ENCODE results near the gene SH2B2.

Gene SH2B2

DNA sequence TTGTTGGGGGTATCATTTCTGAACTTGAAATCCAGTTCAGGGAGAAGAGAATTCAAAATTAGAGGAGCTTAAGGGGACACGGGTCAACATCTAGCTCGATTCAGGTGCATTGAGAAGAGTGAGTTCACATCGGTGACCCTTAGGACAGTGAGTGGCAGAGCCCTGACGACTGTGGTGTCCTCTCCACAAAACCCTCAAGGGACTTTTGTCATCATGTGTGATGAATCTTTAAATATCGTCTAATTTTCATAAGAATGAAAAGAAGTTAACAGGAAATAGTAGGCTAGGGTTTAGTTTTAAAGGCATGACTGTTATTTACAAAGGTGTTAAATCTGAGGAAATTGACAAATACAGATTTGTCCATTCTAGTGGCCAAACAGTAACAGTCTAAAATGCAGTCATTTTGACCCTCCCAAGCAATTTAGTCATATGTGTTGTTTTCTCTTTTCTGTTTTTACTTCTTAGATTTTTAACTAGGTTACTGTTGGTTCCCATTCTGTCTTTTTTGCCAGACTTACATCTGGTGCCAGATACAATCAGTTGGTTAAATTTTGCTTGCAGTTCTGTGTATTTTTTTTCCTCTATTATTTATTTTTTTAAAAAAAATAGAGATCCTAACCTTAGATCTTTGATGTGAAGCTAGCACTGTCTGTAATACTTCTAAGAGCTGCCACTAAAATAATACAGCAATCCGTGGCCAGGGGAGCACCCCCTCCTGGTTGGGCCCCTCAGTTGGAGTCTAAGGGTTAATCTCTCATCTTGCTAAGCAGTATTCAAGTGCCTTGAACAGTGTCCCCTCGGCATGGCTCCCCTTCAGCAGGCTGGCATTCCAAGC, 34.9 kb upstream of the SH2B2 start:
- no peak for DNase-seq (ENCODE audit: extremely low read depth, low read depth)
- no peak overlapping the region for H3K4me3 ChIP-seq (replicated peaks; ENCODE audit: low read depth, low read length)
- TF ChIP-seq, protein P1, sequence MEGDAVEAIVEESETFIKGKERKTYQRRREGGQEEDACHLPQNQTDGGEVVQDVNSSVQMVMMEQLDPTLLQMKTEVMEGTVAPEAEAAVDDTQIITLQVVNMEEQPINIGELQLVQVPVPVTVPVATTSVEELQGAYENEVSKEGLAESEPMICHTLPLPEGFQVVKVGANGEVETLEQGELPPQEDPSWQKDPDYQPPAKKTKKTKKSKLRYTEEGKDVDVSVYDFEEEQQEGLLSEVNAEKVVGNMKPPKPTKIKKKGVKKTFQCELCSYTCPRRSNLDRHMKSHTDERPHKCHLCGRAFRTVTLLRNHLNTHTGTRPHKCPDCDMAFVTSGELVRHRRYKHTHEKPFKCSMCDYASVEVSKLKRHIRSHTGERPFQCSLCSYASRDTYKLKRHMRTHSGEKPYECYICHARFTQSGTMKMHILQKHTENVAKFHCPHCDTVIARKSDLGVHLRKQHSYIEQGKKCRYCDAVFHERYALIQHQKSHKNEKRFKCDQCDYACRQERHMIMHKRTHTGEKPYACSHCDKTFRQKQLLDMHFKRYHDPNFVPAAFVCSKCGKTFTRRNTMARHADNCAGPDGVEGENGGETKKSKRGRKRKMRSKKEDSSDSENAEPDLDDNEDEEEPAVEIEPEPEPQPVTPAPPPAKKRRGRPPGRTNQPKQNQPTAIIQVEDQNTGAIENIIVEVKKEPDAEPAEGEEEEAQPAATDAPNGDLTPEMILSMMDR (IDR thresholded peaks at IDR 0.05; ENCODE audit: low read depth, low read length, missing control alignments) = no peak

DNA sequence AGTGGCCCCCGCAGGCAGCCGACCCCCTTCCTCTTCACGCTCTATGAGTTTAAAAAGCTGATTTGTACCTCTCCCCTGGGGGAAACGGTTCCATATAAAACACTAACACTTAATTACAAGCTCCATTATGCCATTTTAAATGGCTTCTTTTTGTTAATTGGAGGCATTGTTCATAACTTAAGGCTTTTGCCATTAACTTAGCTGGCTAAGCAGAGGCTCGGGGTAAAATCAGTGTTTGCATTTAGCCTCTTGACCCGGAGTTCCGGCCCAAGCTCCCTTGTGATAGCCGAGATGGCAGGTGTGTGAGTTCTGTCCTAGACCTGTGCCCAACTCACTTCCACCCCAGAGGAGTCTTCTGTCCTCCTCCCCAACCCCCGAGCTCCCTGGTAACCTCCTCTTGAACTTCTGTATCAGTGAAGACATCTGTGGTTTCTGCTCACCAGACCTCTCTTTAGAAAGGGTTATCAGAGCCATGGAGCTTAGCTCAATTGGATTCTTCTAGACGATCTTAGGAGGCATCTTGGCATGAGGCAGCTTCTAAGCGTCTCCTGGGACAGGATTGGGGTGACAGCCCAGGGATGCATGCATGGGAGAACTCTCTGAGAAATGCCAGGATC, 34.2 kb upstream of the SH2B2 start:
- TF ChIP-seq, protein P1 (IDR thresholded peaks at IDR 0.05; ENCODE audit: low read depth, low read length, missing control alignments) = no peak
- no peak overlapping the region for H3K4me3 ChIP-seq (replicated peaks; ENCODE audit: low read depth, low read length)
- DNase-seq (ENCODE audit: extremely low read depth, low read depth) = no peak

DNA sequence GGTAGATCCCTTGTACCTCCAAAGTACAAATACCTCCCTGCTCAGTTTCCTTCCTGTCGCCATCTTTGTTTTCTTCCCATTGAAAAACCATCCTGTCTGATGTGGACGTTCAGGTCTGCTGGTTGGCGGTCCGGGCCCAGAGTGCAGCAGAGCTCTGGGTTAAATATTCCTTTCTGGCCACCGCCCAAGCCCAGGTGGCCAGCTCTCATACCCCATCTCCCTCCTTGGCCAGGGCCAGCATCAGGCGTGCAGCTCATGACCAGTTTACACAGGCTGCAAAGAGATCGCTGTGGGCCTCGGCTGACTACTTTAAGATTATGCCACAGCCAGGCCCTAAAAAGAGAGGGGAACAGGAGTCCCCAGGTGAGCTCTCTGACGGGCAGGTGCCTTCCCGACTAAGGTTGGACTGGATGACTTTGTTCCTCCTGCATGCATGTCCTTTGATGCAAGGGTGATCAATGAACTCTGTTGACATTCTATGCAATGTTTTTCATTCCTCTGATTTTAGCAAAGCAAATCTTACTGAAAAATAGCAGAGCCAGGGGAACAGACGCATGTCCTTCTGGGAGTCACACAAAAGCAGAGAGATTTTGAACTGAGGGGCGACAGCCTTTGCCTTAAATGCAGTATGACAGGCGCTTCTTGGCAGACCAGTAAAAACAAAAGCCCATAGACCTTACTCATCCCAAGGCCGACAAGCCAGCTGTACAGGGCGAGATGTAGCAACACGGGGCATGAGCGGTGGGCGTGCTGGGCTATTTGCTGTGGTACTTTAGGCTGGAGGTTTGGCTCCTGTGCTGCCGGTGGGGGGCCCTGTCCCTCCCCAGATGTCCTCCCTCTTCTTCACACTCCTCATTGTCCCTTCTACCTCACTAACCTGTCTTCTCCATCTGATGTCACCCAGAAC, 33.3 kb upstream of the SH2B2 start:
- no peak overlapping the region for H3K4me3 ChIP-seq (replicated peaks; ENCODE audit: low read depth, low read length)
- no peak for DNase-seq (ENCODE audit: extremely low read depth, low read depth)
- TF ChIP-seq, protein P1 (IDR thresholded peaks at IDR 0.05; ENCODE audit: low read depth, low read length, missing control alignments) = no peak

DNA sequence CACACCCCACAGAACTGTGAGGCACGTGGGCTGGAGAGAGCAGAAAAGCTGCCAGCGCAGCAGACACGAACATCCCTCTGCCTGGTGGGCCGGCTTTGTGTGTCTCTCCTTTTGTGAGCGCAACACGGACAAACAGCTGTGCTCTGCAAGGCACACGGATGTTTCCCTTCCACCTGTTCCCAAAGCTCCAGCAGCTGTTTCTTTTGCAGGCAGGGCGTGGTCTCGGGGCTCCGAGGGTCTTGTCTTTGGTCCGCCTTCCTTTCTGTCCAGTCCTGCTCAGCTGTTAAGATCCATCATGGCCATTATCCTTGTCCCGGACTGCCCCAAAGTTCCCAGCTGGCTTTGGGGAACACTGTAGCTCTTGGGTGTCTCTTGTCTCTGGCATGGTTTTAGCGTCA, 32.7 kb upstream of the SH2B2 start:
- no peak for DNase-seq (ENCODE audit: extremely low read depth, low read depth)
- H3K4me3 ChIP-seq (replicated peaks; ENCODE audit: low read depth, low read length) = no peak overlapping the region
- TF ChIP-seq, protein P1 (IDR thresholded peaks at IDR 0.05; ENCODE audit: low read depth, low read length, missing control alignments) = no peak

DNA sequence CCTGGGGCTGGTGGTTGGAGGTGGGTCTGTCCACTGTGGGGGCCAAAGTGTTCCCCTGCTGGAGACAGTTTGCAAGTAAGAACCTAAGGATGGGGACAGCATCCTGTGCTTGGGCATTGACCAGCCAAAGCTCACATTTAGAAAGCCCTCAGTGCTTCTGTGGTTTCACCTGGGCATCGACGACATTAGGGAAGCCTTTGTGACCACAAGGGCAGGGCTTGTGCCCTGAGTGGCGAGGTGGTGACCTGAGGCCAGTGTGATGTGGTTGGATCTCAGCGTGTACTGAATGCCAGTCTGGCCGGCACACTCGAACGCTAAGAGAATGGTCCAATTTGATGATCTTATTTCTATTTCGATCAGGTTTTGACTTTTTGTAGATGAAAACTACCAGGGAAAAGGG, 32.1 kb upstream of the SH2B2 start:
- H3K4me3 ChIP-seq (replicated peaks; ENCODE audit: low read depth, low read length) = no peak overlapping the region
- TF ChIP-seq, protein P1 (IDR thresholded peaks at IDR 0.05; ENCODE audit: low read depth, low read length, missing control alignments) = no peak
- DNase-seq (ENCODE audit: extremely low read depth, low read depth) = no peak

DNA sequence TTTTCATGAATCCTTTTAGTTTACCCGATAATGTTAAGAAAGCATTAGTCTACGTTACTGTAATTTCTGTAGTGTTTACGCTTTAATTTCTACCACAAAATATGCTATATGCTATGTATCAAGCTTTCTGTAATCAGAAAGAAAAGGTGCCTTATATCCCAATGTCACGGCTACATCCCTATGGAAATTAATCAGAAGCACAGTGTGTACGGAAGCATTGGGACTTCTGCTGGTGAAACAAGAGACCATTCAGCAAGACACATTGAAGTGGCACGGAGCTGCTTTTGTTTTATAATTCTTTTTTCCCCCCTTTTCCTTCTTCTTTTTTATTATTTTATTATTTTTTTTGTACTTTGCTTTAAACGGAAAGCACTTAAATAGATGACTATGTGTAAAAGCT, 31.2 kb upstream of the SH2B2 start:
- no peak overlapping the region for H3K4me3 ChIP-seq (replicated peaks; ENCODE audit: low read depth, low read length)
- DNase-seq (ENCODE audit: extremely low read depth, low read depth) = no peak
- TF ChIP-seq, protein P1 (IDR thresholded peaks at IDR 0.05; ENCODE audit: low read depth, low read length, missing control alignments) = no peak
